ENCODE data around the gene VPS13D. TPM values are rescaled to one million over a fixed set of nuclear protein-coding genes. Genes with fewer than 3 reads are reported as not detected.

VPS13D gene
- total RNA-seq, 1 donor from 2014 or later: 36.8 TPM

DNA sequence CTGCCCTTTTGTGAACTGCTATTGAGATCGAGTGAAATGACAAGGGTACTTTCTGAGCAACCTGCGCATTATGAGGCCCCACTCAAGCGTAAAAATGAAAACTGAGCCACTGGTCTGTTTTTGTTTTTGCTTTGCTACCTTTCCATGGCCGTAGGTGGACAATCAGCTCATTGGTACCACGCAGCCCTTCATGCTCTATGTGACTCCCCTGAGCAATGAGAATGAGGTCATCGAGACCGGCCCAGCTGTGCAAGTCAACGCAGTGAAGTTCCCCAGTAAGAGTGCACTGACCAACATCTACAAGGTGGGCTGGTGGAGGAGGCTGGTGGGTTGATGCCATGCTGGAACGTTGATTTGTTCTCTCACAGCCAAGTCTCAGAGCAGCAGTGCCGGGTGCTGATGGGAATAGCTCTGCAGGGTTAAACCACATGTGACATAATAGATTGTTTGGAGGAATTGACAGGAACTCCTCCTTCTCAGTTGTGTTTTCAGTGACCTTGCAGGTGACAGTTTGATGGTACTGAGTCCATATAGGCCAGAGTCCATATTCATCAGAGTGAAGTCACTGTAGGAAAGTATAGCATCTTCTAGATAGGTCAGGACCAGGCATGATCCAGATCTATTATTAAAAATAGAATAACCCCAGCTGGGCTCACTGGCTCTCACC is 170.3 kb downstream of the VPS13D start:
- DNase-seq (ENCODE audit: extremely low read depth, low read depth, low spot score): no peak

DNA sequence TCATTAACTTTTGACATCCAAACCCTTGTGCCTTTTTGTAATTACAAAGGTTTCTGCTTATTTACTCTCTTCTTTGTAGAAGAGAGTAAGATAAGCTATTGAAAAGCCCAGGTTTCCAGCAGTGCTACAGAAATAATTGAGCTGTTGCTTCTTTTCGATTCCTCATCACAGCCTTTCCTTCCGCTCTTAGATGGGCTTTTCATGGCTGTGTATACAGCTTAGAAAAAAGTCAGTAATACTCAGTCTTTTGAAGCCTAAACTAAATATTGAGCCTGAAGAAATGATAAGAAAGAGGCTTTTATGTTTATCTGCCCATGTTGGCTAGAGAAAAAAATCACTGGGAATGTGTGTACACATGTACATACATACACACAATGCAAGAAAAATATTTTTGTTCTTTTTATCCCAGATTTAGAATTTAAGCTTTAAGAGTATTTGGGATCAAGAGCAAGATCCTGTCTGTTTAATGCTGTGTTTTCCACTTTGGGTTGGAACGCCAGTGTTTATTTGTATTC is 172.4 kb downstream of the VPS13D start:
- no peak for DNase-seq (ENCODE audit: extremely low read depth, low read depth, low spot score)

DNA sequence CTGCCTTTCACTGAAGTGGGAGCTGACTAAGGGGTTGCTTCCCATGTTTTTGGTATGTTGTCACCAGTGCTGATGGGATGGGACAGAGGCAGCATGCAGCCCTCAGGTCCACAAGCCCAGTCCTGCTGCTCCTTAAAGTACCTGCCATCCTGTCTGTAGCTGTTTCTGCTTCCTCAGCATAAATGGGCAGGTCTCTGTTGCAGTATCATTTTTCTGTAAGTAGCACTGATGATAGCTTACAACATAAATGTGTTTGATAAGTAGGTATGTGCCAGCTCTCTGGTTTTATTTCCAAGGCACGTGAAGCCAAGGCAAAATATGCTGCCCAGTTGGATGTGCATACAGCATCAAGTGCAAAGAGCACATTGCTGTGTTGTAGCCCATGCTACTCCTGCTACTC is 173.0 kb downstream of the VPS13D start:
- DNase-seq (ENCODE audit: extremely low read depth, low read depth, low spot score): no peak

DNA sequence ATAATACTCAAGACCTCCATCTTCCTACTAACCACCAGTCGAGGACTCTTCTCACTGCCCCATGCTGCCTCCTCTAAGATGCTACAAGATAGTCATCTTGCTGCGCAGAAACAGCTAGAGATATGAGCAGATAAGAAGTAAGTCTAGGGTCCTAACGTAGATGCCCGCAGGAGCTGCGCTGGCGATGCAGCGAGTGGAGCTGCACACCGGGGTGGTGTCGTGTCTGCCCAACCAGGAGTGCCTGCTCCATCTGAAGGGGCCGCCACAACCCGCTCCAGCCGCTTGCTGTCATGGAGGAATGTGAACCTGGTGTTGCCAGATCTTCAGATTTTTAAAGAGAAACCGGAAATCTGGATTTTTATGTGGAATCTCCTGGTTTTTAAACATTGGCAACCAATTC is 175.1 kb downstream of the VPS13D start:
- no peak for DNase-seq (ENCODE audit: extremely low read depth, low read depth, low spot score)

DNA sequence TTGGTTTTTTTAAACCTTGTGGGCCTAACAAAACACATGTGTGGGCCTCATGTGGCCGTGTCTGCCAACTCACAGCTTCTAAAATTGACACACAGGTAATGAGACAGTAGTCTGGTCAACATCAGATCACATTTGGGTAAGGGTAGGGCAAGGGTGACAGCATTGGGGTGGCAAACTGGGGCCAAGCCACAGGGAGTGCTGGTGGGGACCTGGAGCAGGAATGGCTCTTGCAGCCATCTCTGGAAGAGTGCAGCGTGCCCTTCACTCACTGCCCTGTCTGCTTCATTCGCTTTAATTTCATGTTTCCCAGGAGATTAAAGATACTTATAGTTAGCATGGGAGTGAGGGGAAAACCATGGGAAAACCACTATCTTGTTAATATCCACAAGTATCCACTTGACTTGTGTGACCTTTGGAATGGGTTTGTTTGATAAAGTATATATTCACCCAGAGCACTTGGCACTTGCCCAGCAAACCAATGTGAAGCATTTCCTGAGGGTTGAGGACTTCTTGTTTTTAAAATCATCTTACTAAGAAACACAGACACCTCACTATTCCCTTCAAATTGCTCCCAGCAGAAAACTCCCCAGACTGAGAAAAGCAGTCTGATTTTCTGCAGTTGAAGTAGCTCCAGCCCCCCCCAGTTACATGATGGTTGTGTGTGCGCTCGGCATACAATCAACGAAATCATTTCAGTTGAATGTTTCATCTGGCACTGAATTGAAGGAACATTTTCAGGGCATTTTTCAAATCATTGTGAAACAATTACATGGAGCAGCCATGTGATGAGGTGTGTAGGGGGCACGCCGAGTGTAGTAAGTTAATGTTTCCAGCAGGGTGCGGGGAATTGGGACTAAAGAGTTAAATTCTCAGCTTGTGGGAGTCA is 175.7 kb downstream of the VPS13D start:
- peak; percentile 56 for DNase-seq (ENCODE audit: extremely low read depth, low read depth, low spot score)

DNA sequence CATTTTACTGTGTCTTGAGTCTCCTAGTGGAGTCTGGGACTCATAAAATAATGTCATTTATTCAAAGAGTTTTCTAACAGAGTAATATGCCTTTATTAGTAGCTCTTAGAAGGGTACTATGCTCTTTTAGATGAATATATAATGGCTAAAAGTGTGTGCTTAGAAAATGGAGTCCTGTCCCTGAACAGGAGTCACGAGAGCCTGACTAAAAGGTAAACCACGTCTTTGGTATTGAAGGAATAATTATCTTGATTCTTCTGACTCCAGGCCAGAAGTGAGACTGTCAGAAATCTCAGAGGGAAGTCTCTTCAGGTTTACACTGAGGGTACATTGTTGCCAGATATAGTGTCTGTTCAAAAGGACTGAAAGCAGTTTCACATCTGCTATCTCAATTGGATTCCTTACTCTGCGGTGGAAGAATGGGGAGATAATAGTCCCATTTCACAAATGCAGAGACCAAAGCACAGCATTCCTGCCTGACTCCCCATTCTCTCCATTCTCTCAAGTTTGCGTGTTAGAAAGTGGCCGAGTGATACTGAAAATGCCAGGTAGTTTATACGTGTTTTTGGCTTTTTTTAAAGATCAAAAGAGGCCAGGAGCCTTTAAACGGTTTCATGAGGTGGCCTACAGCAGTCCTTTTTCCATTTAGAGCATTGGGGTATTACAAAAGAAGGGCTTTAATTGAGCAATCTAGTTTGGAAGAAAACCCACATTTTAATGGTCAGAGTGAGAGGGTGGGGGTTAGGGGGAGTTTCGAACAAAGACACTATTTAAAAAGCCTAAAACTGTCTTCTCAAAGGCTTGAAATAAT is 176.6 kb downstream of the VPS13D start:
- no peak for DNase-seq (ENCODE audit: extremely low read depth, low read depth, low spot score)

DNA sequence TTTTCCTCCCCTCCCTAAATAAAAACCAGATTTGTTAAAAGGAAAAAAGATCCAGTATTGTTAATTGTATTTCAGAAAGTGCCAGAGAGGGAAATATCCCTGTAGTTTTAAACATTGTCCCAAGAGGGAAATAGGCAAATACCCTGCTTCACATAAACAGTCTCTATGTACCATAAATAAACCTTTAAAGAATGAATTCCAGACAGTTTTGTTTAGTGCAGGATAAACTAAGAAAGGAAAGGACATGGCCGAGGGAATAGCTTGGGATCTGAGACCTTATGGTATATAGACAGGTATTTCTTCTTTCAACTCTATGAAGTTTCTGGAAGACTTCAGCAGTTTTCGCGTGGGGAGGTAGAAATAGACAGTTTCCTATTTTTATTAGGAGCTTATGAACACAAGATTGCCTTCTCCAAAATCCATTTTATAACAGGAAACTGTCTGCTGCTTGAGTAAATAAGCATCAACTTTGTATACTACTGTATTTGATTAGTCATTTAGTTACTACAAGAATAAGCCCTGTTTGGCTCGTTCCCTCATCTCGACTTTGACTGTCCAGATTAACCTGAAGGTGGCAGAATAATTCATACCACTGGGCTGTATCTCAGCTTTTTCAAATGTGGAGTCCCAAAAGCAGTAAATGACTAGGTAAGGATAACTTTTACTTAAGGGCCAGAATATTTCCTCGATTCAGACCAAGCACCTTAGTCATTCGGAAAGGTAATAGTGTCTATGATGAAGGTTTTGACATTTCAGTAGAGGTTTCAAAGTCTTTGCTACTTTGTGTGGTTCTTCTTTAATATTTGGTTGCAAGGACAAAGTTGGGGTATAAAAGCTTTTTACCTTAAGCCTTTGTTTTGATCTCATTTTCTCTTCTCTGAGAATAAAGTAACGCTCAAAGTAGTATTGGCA is 177.5 kb downstream of the VPS13D start:
- DNase-seq (ENCODE audit: extremely low read depth, low read depth, low spot score): peak; percentile 71

DNA sequence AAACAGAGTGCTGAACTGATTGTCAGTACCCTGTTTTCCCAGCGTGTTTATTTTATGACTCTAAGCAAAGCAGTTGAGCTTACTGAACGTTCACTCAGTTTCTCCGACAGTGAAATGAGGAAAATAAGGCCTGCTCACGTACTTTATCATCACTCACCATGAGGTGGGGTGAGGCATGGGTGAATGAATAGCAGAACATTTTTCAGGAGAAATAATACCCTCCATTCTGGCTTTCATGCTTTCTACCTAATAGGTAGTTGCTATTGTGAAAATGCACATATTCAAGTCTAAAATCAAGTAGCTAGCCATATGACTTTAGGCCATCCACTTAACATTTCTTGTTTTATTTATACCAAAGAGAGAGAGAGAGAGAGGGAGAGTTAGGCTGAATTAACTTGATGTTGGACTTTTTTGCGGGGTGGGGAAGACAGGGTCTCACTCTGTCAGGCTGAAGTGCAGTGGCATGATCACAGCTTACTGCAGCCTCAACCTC is 178.2 kb downstream of the VPS13D start:
- no peak for DNase-seq (ENCODE audit: extremely low read depth, low read depth, low spot score)

DNA sequence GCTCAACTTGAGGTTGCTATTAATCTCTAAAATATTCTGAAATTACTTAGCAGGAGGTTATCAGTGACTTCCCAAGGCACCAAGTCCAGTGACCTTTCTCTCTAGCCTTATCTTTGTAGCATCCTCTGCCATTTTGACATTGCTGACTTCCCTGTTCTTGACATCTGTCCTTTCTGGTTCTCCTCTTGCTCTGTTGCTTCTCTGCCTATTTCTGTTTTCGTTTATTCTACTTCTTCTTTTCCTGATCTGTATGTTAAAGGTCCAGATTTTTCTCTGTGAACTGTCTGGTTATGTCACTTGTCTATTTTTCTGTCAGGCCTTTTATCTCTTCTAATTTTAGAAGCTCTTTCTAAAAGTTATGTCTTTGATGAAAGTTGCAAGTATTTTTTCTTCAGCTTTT is 178.8 kb downstream of the VPS13D start:
- DNase-seq (ENCODE audit: extremely low read depth, low read depth, low spot score): no peak

DNA sequence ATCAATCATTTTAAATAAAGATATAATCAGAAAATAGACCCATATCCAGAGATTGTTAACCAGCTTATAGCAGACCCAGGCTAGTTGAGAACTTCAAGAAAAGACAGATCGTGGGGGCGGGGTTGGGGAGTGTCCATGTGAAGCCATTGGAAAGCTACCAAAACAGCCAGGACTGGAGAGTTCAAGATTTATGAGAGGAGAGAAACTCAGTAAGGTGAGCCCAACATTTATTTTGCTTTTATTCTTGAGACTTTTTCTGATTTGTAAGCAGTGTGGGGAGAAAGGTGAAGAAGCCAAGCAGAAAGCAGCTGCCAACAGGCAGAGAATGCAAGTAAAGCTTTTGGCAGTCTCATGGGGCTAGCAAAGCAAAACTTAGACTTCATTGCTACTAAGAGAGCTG is 179.9 kb downstream of the VPS13D start:
- DNase-seq (ENCODE audit: extremely low read depth, low read depth, low spot score): no peak

DNA sequence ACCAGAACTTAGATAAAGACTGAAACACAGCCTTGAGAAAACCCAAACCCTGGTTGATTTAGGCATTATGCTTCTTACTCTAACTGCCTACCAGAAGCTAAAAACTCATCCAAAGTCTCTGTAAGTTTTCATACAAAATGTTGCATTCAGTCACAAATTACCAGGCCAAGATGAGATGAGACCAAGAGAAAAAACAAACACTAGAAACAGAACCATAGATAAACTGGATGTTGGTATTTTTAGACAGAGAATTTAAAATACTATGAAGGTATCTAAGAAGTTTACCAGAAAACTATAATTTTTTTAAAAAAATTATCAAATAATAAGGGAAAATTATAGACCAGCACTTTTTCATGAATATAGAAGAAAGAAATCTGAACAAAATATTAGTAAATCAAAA is 180.5 kb downstream of the VPS13D start:
- DNase-seq (ENCODE audit: extremely low read depth, low read depth, low spot score): no peak

DNA sequence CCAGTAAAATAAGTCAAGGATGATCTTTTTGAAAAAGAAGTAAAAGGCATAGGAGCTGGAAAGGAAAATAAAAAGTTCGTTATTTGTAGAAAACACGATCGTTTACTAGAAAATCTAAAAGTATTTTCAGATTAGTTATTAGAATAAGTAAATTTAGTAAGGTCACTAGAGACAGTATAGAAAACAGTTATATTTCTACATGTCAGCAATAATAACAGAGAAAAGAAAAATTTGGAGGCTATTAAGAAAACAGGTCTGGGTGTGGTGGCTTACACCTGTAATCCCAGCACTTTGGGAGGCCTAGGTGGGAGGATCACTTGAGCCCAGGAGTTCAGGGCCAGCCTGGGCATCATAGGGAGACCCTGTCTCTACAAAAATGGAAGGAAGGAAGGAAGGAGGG is 181.3 kb downstream of the VPS13D start:
- DNase-seq (ENCODE audit: extremely low read depth, low read depth, low spot score): no peak

DNA sequence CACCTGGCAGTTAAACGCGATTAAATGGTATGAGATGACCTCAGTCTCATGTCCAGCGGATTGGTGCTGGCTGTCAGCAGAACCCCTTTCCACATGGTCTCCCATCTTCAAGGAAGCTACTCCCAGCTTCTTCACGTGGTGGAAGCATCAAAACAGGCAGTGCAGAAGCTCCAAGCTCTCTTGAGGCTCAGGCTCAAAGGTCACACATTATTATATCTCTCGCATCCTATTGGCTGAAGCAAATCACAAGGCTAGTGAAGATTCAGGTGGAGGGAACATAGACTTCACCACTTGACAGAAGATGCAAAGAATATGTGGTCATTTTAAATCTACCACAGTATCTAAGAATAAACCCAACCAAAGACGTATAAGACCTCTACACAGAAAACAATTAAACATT is 181.9 kb downstream of the VPS13D start:
- no peak for DNase-seq (ENCODE audit: extremely low read depth, low read depth, low spot score)

DNA sequence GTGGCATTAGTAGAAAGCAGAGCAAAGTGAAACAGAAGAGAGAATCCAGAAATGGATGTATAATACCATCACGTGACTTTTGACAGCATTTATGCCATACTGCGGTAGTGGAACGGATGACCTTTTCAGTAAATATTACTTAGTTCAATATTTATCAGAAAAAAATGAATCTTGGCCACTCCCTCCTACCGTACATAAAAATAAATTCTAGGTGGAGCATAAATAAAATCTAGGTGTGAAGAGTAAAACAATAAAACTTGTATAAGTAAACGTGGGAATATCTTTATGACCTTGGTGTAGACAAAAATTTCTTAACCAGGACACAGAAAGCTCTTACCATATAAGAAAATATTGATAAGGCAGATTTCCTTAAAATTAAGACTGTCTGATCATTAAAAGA is 182.6 kb downstream of the VPS13D start:
- DNase-seq (ENCODE audit: extremely low read depth, low read depth, low spot score): no peak

DNA sequence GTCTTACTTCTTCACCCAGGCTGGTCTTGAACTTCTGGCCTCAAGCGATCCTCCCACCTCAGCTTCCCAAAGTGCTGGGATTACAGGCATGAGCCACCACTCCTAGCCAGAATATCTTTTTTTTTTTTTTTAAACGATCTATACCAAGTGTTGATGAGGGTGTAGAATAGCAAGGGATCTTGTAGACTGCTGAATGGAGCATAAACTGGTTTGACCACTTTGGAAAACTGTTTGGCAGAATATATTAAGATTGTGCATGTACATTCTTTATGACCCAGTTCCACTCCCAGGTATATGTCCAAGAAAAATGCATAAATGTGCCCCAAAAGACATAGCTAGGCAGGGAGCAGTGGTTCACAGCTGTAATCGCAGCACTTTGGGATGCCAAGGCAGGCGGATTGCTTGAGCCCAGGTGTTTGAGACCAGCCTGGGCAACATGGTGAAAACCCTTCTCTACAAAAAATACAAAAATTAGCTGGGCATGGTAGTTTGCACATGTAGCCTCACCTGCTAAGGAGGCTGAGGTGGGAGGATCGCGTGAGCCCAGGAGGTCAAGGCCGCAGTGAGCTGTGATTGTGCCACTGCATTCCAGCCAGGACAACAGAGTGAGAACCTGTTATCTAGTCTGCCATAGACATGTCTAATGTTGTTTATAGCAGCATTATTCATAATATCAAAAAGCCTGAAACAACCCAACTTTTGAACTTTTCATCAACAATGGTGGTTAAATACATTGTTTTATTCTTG is 184.0 kb downstream of the VPS13D start:
- no peak for DNase-seq (ENCODE audit: extremely low read depth, low read depth, low spot score)

DNA sequence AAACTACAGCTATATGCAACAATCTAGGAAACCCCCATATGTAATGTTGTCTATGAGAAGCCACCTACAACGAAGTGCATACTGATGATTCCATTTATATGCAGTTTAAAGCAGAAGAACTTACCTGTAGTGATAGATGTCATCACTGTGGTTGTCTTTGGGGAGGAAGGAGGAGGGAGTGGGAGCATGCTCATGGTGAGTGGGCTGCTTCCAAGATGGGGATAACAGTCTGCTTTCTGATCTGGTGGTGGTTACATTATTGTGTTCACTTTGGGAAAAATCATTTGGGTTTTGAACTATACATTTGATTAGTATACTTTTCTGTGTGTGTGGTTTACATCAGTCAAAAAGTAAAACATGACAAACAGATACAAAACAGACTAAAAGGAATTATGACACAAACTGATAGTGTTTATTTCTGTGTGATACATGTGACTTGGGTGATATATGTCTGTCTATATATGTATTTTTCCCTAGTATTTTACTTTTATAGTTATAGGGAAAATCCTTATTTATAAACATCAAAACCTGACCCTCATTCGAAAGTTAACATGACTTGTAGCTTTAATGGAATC is 184.7 kb downstream of the VPS13D start:
- no peak for DNase-seq (ENCODE audit: extremely low read depth, low read depth, low spot score)

DNA sequence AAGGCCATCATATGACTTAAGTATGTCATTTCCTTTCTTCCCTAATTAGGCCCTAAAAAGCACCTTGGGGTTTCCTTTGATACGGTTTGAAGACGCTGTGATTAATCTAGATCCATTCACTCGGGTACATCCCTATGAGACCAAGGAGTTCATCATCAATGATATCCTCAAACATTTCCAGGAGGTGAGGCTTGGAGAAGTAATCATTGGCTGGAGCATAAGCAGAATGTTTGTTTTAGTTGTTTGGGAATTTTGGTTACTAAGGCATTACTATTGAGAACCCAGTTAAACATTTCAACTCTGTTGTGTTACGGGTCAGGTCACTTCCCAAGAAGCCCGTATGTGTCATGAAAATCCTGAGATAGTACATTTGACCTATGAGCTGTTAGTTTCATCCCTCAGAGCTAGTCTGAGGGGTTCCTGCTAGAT is 185.2 kb downstream of the VPS13D start:
- DNase-seq (ENCODE audit: extremely low read depth, low read depth, low spot score): no peak

DNA sequence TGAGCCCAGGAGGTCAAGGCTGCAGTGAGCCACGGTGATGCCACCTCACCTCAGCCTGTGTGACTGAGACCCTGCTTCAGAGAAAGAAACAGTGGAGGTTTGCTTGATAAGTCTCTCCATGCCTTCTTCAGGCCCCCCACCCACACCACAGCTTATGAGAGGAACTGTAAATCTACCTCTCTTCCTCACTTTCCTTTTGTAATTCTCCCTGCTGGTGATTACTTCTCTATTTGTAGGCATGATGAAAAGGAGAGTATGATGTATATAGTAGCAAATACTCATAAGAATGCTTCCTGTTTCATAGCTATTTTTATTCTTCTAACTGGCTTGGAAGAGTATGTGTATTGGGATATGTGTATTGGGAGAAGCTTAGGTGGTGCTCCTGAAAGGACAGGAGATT is 186.3 kb downstream of the VPS13D start:
- DNase-seq (ENCODE audit: extremely low read depth, low read depth, low spot score): no peak

DNA sequence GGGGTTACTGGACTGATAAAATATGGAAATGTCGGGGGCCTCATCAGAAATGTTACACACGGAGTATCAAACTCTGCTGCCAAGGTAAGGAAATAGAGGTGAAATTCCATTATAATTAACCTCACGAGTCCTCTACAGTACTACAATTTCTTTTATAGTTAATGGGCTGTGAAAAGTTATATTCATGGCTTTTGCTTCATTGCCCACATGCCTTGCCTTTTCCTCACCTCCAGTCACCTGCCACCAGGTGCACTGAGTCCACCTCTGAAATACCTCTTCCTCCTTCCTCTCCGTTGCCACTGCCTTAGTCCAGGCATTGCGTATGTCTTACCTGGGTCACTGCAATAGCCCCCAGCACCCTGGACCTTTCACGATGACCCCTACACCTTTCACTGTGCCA is 186.9 kb downstream of the VPS13D start:
- no peak for DNase-seq (ENCODE audit: extremely low read depth, low read depth, low spot score)

All from glomerular endothelial cell (primary cell).